ENCODE results near the gene ARL2BP. TPM values are rescaled to one million over a fixed set of nuclear protein-coding genes. Genes with fewer than 3 reads are reported as not detected.
A peak's percentile ranks its signal among the peaks of the same experiment; 100 is the strongest.

The ARL2BP gene
- total RNA-seq, 1 donor from 2014 or later = 52.0 TPM

GRCh38 chr16:57235128-57236021, 9.7 kb upstream of the ARL2BP start:
- DNase-seq (ENCODE audit: low spot score) = no peak

- no peak for DNase-seq (ENCODE audit: low spot score)
Observed at GRCh38 chr16:57236022-57236350, 9.1 kb upstream of the ARL2BP start.

- DNase-seq (ENCODE audit: low spot score) = no peak
Observed at GRCh38 chr16:57238682-57239081, 6.4 kb upstream of the ARL2BP start.

- DNase-seq (ENCODE audit: low spot score) = no peak
Observed at GRCh38 chr16:57239107-57239506, 6.0 kb upstream of the ARL2BP start.

- no peak for DNase-seq (ENCODE audit: low spot score)
Observed at GRCh38 chr16:57240851-57241250, 4.2 kb upstream of the ARL2BP start.

- no peak for DNase-seq (ENCODE audit: low spot score)
Observed at GRCh38 chr16:57242650-57243049, 2.4 kb upstream of the ARL2BP start.

GRCh38 chr16:57244463-57244766, 644 bp upstream of the ARL2BP start:
- DNase-seq (ENCODE audit: low spot score) = no peak

- no peak for DNase-seq (ENCODE audit: low spot score)
Observed at GRCh38 chr16:57245472-57246113, 534 bp downstream of the ARL2BP start.

GRCh38 chr16:57251352-57251751, 6.3 kb downstream of the ARL2BP start:
- DNase-seq (ENCODE audit: low spot score) = no peak

- peak; percentile 83 for DNase-seq (ENCODE audit: low spot score)
Observed at GRCh38 chr16:57252148-57252721, 7.2 kb downstream of the ARL2BP start.

GRCh38 chr16:57253466-57253865, 8.4 kb downstream of the ARL2BP start:
- no peak for DNase-seq (ENCODE audit: low spot score)

- DNase-seq (ENCODE audit: low spot score) = peak; percentile 49
Observed at GRCh38 chr16:57255686-57256415, 10.8 kb downstream of the ARL2BP start.

GRCh38 chr16:57256601-57257395, 11.7 kb downstream of the ARL2BP start:
- peak; percentile 86 for DNase-seq (ENCODE audit: low spot score)

- DNase-seq (ENCODE audit: low spot score) = peak; percentile 80
Observed at GRCh38 chr16:57257455-57258070, 12.5 kb downstream of the ARL2BP start.

- DNase-seq (ENCODE audit: low spot score) = peak; percentile 81
Observed at GRCh38 chr16:57258226-57258909, 13.3 kb downstream of the ARL2BP start.

- peak; percentile 55 for DNase-seq (ENCODE audit: low spot score)
Observed at GRCh38 chr16:57258910-57259475, 13.9 kb downstream of the ARL2BP start.

GRCh38 chr16:57260294-57260929, 15.4 kb downstream of the ARL2BP start:
- DNase-seq (ENCODE audit: low spot score) = peak; percentile 49

GRCh38 chr16:57261806-57262205, 16.7 kb downstream of the ARL2BP start:
- peak; percentile 47 for DNase-seq (ENCODE audit: low spot score)
